Measurements from ENCODE around the gene ZNF607.
A peak's percentile ranks its signal among the peaks of the same experiment; 100 is the strongest.
"Not testable (repeated sequence)": the region's sequence is repeated elsewhere in the genome, so short reads cannot be mapped to it uniquely, and the experiment has no call there.

ZNF607 gene

DNA sequence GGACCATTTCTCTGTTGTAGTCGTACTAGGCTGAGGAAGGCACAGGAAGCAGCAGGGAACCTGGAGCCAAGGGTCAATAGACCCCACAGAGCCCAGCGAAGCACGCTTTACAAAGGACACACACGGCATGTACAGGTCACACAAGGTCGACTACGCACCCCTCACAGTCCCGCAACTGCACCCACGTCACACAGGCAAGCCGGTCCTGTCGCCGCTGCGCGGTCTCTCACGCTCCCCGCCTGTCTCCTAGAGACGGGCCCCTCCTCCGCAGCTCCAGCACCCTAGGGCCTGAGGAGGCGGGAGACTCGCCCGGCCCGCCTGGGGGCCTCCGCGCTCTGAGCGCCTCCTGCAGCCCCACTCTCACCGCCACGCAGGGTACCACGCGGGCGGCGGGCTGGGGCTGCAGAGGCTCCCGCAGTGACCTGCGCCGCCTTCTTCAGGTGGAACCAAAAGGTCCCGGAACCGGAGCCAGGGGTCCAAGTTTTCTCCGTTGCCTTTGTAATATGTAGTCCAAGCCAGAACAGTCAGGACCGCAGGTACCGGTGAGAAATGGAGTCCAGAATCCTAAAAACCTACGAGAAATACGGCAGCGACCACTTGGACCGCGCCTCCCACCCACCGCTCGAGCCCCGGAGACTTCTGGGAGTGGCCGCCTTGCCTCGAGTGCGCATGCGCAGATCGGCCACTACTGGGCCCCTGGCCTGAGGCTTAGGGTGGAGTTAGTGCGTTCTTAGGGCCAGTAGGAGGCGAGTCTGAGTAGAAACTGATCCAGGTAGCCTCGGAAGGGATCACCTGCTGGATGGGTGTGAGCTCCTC lies at the start of gene ZNF607:
Gene ZNF607, minus strand, starts transcription at position 651 of the 816 bp plus-strand sequence. CDS start 8,143 bp downstream, outside the sequence.
- peak; percentile 91 for DNase-seq (ENCODE audit: low spot score)

DNA sequence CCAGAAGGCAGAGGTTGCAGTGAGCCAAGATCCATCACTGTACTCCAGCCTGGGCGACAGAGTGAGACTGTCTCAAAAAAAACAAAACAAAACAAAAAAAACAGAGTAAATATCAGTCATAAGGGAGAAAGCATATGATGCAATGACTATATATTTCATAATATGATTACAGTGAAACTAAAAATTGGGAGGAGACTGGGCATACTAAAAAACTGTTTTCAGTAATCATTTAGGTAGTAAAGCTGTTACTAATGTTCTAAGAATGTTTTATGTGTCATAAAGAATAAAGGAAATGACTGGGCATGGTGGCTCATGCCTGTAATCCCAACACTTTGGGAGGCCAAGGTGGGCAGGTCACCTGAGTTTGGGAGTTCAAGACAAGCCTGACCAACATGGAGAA lies 43.9 kb upstream of the ZNF607 start:
- DNase-seq (ENCODE audit: low spot score): no peak

DNA sequence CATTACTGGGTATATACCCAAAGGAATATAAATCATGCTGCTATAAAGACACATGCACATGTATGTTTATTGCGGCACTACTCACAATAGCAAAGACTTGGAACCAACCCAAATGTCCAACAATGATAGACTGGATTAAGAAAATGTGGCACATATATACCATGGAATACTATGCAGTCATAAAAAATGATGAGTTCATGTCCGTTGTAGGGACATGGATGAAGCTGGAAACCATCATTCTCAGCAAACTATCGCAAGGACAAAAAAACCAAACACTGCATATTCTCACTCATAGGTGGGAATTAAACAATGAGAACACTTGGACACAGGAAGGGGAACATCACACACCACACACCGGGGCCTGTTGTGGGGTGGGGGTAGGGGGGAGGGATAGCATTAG lies 38.1 kb upstream of the ZNF607 start:
- not testable (repeated sequence) for DNase-seq (ENCODE audit: low spot score)

DNA sequence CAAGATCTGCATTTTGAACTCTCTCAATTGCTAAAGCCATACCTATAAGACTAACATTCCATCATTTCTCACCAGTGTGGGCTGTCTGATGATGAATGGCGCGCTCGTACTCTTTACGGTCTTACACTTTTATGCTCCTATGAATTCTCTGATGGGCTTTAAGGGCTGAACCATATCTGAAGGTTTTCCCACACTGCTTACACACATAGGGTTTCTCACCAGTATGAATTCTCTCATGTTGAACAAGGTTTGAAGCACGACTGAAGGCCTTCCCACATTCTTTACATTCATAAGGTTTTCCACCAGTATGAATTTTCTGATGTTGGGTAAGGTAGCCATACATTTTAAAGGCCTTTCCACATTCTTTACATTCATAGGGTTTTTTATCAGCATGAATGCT lies 18.8 kb upstream of the ZNF607 start:
- no peak for DNase-seq (ENCODE audit: low spot score)

DNA sequence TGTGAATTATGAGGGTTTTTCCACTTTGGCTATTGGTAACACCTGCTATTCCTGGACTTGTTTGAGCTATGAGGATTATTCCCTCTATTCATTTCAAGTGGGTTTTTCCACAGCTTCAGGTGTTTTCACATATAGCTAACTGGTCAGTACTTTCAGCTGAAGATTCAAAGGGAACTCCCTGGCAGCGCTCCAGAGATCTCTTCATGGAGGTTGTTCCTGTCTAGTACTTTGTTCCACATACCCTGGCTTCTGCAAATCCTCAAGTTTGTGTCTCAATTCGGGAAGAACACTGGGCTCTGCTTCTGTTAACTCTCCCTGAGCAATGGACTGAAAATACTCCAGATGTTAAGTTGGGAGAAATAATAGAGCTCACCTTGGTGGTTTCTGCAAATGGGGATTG lies 5.6 kb upstream of the ZNF607 start:
- DNase-seq (ENCODE audit: low spot score): no peak

DNA sequence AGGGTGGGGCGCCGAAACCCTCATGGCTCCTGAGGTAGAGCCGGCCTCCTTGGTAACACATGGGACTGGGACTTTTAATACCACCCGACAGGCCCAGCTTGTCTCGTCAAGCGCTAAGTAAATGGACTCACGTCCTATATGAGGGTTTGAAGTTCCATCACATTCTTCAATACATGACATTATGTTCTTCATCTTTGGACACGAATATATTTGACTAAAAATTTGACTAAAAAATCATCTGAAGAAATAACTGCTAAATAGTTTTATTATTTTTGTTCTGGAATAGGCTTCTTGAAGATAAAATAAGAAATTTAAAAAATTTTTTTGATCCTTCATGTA lies 335 bp upstream of the ZNF607 start:
- no peak for DNase-seq (ENCODE audit: low spot score)

DNA sequence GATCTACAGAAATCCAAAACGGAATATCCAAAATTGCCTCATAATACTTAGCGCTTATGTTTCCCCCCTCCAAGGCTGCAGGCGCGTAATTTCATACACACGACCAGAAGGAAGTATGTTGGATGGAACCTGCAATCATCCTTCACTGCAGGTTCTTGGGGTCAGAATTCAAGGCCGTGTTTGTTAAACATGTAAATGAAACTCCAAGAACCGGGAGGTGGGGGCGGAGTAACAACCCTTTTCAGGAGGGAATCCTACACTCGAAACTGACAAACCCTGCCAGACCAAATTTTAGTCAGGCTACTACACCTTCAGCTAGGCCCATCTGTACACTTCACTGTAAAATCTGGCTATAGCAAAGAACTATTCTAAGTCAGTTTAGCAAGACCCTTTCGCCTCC lies 1.3 kb downstream of the ZNF607 start:
- peak; percentile 2 for DNase-seq (ENCODE audit: low spot score)

DNA sequence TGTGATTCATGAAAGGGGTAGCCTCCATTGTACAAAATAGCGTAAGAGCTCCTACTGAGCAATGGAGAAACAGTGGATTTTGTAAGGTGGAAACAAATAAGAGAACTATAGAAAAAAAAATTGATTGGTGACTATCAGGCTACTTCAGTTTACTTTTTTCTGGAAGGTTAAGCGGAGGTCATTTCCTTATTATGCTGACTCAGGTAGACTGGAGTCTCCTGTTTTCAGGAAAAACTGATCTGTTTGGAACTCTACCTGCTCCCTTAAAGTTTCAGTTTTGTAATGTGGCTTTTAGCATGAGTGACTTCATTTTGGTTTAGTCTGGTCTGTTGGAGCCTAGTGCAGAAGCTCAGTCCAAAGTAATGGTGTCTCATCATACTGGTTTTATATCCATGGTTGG lies 3.4 kb downstream of the ZNF607 start:
- no peak for DNase-seq (ENCODE audit: low spot score)

DNA sequence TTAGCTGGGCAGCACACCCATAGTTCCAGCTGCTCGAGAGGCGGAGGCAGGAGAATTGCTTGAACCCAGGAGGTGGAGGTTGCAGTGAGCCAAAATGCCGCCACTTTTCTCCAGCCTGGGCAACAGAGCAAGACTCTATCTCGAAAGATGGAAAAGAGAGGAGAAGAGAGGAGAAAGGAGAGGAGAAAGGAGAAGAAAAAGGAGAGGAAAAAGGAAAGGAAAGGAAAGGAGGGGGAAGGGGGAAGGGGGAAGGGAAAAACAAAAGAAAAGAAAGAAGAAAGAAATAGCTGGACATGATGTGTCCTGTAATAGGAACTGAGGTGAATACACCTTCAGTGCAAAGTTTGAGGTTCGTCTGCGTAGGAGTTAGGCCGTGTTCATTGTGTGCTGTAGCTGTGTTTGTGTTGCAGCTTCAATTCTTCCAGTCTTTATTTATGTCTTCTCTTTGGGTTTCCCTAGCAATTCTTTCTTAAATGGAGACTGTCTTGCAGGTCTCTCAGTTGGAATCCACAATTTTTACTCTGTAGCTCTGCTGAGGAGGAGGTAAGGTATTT lies 13.4 kb downstream of the ZNF607 start:
- DNase-seq (ENCODE audit: low spot score): no peak

DNA sequence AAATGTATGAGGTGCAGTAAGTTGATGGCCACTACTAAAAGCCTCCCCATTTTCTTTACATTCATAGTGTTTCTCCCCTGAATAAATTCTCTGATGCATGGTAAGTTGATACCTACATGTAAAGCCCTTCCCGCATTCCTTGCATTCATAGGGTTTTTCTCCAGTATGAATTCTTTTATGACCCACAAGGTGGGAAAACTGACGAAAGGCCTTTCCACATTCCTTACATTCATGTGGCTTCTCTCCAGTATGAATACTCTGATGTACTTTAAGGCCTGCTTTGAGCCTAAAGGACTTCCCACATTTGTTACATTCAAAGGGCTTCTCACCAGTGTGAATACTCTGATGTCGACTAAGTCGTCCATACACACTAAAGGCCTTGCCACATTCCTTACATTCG lies 20.5 kb downstream of the ZNF607 start:
- no peak for DNase-seq (ENCODE audit: low spot score)

DNA sequence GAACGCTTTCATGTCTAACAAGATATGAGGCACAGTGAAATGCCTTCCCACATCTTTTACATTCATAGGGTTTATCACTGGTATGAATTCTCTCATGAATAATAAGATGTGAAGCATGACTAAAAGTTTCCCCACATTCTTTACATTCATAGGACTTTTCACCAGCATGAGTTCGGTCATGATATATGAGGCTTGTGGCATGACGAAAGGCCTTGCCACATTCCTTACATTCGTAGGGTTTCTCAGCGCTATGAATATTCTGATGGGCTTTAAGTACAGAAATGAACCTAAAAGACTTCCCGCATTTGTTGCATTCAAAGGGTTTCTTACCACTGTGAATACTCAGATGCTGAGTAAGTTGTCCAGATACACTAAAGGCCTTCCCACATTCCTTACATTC lies 21.3 kb downstream of the ZNF607 start:
- DNase-seq (ENCODE audit: low spot score): no peak

DNA sequence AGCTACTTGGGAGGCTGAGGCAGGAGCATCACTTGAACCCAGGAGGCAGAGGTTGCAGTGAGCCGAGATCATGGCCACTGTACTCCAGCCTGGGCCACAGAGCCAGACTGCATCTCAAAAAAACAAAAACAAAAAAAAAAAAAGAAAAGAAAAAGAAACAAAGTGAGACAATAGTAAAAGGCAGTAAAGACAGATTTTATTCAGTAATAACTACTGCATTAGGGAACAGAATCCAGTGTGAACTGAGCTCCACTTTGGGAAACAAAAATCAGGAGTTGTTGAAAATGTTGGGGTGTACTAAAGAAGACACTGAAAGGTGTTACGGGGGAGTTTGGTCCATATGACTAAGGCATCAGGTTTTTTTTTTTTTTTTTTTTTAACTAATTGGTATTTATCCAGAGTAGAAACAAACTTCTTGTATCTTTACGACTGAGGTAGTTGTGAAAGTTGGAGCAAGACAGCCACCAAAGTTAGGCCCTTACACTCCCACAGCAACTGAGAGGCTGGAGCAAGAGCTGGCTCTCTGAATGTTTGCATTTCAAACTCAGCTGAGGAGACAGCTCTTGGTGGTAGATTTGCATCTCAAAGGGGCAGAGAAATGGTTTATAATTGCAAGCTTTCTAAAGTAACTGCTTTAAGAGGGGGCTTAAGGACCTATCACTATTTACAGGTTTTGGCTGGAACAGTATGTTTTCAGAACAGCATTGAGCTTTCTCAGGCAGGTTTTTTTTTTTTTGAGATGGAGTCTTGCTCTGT lies 24.2 kb downstream of the ZNF607 start:
- DNase-seq (ENCODE audit: low spot score): no peak

DNA sequence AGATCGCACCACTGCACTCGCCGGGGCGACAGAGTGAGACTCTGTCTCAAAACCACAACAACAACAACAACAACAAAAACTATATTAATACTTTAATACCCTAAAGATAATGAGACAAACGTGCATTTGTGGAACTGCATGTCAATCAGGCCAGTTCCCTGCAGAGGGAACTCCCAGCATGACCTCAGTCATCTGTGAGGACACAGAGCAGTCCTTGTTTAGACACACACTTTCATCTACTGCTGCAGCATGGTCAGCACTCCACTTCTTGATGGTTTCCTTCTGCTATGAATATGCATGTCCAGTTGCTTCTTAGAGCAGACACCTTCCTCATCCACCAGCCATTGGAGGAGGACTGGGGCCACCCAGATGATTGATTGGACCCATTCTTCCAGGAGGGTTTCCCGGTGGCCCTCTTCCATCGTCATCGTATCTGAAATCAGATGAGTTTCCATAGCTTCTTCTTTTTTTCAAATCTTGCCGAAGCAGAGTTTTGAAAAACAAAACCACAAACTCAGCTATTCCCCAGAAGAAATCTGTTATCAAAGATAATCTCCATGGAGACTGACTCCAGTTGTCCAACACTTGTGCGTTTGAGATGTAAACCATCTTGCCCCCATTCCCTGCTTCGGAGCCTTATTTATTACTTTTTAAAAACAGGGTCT lies 26.5 kb downstream of the ZNF607 start:
- peak; percentile 74 for DNase-seq (ENCODE audit: low spot score)

DNA sequence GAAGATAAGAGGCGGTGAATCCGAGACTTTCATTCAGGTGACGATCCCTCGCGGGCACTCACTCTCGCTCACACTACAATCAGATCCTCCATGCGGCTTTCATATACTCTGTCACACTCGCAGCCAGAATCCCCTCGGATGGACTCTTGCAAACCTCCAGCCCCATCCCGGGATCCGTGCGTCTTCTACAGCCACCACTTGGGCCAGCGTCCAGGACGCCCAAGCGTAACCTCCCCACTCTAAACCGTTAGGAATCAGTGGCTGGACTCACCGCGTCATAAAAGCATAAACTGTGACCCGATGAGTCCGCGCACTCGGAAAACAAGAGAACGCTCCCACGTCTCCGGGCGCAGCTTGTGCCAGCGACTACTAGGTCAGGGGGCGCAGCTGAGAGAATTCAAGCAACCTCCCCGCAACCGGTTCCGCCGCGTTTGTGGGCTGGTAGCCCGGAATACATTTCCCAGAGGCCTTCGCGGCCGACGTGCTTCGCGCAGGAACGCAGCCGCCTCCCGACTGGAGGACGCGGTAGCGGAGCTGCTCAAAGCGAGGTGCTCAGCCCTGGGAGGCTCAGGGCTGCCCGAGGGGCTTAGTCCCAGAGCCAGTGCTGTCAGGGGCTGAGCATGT lies 27.6 kb downstream of the ZNF607 start:
- DNase-seq (ENCODE audit: low spot score): peak; percentile 91

DNA sequence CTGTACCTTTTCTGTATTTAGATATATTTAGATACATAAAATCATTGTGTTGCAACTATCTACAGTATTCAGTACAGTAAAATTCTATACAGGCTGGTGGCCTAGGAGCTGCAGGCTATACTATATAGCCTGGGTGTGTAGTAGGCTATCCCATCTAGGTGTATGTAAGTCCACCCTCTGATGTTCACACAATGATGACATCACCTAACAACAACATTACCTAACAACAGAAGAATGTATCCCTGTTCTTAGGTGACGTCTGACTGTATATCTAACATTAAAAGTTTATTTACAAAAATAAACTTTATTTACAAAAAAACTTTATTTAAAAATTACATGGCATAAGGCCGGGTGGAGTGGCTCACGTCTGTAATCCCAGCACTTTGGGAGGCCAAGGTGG lies 36.0 kb downstream of the ZNF607 start:
- no peak for DNase-seq (ENCODE audit: low spot score)

DNA sequence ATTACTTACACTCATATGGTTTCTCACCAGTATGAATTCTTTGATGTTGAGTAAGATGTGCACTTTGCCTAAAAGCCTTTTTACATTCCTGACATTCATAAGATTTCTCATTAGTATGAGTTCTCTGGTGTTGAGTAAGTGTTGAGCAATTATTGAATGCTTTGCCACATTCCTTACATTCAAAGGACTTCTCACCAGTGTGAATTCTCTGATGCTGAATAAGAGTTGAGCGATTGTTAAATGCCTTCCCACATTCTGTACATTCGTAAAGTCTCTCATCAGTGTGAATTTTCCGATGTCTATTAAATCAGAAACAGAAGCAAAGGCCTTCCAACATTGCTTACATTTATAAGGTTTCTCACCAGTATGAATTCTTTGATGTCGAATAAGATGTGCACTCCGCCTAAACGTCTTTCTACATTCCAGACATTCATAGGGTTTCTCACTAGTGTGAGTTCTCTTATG lies 50.1 kb downstream of the ZNF607 start:
- no peak for DNase-seq (ENCODE audit: low spot score)

DNA sequence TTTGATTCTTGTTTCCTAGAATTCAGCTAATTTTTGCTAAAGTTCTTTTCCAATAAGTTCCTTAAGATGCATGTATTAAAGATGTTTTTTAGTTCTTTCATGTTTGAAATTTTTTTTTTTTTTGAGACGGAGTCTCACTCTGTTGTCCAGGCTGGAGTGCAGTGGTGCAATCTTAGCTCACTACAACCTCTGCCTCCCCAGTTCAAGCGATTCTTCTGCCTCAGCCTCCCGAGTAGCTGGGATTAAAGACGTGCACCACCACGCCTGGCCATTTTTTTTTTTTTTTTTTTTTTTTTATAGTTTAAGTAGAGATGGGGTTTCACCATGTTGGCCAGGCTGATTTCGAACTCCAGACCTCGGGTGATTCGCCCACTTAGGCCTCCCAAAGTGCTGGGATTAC lies 62.4 kb downstream of the ZNF607 start:
- DNase-seq (ENCODE audit: low spot score): not testable (repeated sequence)

DNA sequence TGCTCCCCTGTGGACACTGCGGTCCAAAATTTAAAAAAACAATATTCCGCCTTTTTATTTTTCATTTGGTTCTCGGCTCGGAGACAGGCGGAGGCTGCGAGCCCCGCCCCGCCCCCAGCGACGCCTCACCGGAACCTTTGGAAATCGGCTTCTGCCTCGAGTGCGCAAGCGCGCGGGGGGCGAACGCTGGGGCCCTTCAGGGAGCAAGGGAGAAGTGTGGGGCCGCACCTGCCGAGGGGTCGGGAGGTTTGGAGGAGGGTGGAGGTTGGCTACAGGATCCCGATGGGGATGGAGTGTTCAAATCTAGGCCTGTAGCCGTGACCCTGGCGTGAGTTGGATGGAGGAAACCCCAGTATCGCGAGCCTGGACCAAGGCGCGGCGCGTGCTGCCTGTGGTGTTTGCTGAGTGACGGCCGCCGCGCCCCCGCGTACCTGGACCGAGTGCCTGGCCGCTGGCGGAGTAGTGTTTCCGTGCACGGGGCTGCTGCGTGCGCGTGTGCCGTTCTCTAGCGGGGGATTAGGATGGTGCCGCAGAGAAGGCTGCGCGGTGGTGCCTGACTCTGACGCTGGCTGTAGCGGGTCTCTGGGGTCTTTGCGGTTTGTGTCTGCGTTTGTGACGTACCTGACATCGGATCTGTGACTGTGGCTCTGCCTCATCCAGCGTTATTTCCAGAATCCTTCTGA lies 63.7 kb downstream of the ZNF607 start:
- DNase-seq (ENCODE audit: low spot score): peak; percentile 85

DNA sequence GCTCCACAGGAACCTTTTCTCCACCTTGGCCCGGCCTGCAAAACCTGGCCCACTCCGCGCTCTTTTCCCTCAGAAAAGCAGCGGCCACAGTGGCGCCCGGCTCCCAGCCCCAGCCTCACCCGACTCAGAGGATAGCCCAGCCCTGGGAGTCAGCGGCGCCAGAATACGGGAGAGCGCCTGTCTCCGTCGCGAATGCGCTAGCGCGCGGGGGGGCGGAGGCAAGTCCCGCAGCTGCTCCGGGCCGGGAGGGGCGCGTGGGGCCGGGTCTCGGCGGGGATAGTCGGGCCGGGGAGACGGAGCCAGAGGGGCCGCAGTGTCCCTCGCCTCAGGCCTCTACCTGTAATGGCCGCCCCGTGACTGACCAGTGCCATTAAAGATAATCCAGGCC lies 64.3 kb downstream of the ZNF607 start, which contains the start of gene ZFP30:
Gene ZFP30, minus strand, starts transcription at position 165 of the 388 bp plus-strand sequence. CDS start 7,643 bp downstream, outside the sequence.
- DNase-seq (ENCODE audit: low spot score): peak; percentile 89

DNA sequence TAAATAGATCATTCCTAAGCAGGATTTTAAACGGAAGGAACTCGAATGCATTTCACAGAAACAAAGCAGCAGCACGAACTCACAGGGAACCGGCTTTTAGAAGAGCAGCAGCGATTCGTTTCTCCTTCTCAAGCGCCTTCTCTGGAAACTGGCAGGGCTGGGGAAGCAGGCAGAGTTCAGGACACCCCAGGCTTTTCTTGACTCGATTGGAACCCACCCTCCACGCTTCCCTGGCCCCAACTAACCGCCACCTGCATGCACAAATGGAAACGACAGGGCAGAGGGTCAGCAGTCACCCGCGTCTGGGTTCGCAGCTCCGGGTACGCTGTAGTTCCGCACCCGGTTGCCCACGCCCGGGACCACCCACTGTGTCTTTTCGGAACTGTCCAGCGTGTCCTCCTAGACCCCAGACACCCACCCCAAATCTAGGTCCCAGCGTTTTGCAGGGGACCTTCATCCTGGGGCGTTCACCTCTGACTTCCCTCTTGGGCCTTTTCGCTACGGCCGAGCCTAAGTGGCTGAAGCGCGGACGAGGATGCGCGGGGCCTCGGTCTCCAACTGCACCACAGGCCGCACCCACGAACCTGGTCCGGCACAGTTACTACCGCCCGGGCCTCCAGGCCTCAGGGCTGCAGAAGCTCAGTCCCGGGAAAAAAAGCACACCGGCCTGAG lies 64.8 kb downstream of the ZNF607 start:
- peak; percentile 47 for DNase-seq (ENCODE audit: low spot score)

DNA sequence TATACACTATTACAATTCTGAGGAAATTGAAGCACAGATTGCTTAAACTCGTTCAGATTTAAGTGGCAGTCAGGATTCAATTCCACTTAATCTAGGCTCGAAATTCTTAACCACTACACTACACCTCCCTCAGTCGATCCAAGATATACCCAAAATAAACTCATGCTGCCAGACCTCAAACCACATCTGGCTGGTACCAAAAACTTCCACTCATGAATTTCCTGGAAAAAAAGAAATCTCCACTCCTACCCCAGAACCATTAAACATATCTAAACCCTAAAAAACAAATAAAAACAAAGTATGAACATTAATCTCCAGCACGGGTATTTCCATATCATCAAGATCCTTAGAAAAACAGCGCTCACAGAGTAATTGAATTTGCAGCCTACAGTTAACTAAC lies 65.4 kb downstream of the ZNF607 start:
- no peak for DNase-seq (ENCODE audit: low spot score)

Data from Ammon's horn (tissue), 1 donor.